ENCODE results near the gene BRI3. TPM values are rescaled to one million over a fixed set of nuclear protein-coding genes. Genes with fewer than 3 reads are reported as not detected.

BRI3 gene
- total and polyA plus RNA-seq, 2 of the 4 experiments (the other 2 are of a cell fraction), result 24.7 to 68.3 TPM

DNA sequence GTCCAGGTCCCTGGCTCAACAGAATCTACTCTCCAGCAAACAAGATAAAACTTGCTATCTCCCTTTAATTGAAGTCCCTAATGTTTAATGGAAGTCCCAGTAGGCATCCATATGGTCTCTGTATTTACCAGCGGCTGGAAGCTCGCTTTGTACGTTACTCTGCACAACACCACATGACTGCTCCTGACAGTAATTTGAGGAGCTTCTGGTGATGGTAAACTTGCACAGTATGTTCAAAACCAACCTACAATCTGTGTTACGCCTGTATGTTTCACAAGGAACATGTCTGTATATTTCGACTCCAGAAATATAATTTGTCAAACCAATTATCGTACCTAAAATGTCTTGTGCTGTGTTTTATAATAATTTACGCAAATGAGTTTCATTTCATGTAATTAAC, 25.1 kb upstream of the BRI3 start:
- no TSS peak for BruUV-seq (replicated peaks)
- H4K5ac ChIP-seq (ENCODE audit: low read depth, low read length), result no peak overlapping the region
- H3K9me1 ChIP-seq (ENCODE audit: insufficient read depth, low read length), result no peaks in the 10 kb centered on the region
- no peak overlapping the region for H3K23ac ChIP-seq (ENCODE audit: low read depth, low read length)
- H3K27ac ChIP-seq (ENCODE audit: insufficient read depth, low read length), result no peak overlapping the region
- H4K20me1 ChIP-seq (ENCODE audit: insufficient read depth, low read length), result no peaks in the 10 kb centered on the region; the same call in 1 of the 2 replicates
- TF ChIP-seq SMC3 (IDR thresholded peaks at IDR 0.05; ENCODE audit: low read depth, low read length), result no peak
- TF ChIP-seq, protein P1, sequence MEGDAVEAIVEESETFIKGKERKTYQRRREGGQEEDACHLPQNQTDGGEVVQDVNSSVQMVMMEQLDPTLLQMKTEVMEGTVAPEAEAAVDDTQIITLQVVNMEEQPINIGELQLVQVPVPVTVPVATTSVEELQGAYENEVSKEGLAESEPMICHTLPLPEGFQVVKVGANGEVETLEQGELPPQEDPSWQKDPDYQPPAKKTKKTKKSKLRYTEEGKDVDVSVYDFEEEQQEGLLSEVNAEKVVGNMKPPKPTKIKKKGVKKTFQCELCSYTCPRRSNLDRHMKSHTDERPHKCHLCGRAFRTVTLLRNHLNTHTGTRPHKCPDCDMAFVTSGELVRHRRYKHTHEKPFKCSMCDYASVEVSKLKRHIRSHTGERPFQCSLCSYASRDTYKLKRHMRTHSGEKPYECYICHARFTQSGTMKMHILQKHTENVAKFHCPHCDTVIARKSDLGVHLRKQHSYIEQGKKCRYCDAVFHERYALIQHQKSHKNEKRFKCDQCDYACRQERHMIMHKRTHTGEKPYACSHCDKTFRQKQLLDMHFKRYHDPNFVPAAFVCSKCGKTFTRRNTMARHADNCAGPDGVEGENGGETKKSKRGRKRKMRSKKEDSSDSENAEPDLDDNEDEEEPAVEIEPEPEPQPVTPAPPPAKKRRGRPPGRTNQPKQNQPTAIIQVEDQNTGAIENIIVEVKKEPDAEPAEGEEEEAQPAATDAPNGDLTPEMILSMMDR (conservative IDR thresholded peaks at IDR 0.05; ENCODE audit: low read depth, low read length), result no peak
- no peak for TF ChIP-seq CEBPB (IDR thresholded peaks at IDR 0.05; ENCODE audit: low read depth, low read length)
- no peak for TF ChIP-seq RAD21 (IDR thresholded peaks at IDR 0.05; ENCODE audit: low read length)
- TF ChIP-seq, protein P2, sequence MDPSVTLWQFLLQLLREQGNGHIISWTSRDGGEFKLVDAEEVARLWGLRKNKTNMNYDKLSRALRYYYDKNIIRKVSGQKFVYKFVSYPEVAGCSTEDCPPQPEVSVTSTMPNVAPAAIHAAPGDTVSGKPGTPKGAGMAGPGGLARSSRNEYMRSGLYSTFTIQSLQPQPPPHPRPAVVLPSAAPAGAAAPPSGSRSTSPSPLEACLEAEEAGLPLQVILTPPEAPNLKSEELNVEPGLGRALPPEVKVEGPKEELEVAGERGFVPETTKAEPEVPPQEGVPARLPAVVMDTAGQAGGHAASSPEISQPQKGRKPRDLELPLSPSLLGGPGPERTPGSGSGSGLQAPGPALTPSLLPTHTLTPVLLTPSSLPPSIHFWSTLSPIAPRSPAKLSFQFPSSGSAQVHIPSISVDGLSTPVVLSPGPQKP (IDR thresholded peaks at IDR 0.05; ENCODE audit: borderline replicate concordance, low read depth, low read length), result no peak
- TF ChIP-seq MXI1 (IDR thresholded peaks at IDR 0.05; ENCODE audit: borderline replicate concordance, low read depth, low read length), result no peak
- TF ChIP-seq MAZ (IDR thresholded peaks at IDR 0.05; ENCODE audit: borderline replicate concordance, low read depth, low read length), result no peak
- no peak for TF ChIP-seq BHLHE40 (IDR thresholded peaks at IDR 0.05; ENCODE audit: low read depth, low read length)
- H2BK15ac ChIP-seq (ENCODE audit: low read depth, low read length), result no peak overlapping the region
- no peak overlapping the region for H3K18ac ChIP-seq (ENCODE audit: low read depth, low read length)
- H3K14ac ChIP-seq (replicated peaks; ENCODE audit: low read depth, low read length), result no peak overlapping the region
- H3K4me2 ChIP-seq (ENCODE audit: low read depth, low read length), result no peak overlapping the region
- DNase-seq (no peak), ATAC-seq (ENCODE audit: low read depth) (no peak)
- H3K4me3 ChIP-seq (ENCODE audit: insufficient read depth, low read depth, low read length), result no peak overlapping the region
- in situ Hi-C loops (cut with MboI; ENCODE audit: low sequenced_read_pairs) (no loop called here), dilution Hi-C loops (cut with HindIII; ENCODE audit: low sequenced_read_pairs, unreplicated experiment) (no loop called here), intact Hi-C loops (cut with micrococcal nuclease) (no loop called here)
- no peak overlapping the region for H3K56ac ChIP-seq (ENCODE audit: extremely low read depth, insufficient read depth, low read length)
- no peak overlapping the region for H2AK9ac ChIP-seq (replicated peaks; ENCODE audit: low read depth, low read length, poor library complexity)
- no peak overlapping the region for H2BK20ac ChIP-seq (ENCODE audit: low read depth, low read length)
- H2AFZ ChIP-seq (replicated peaks; ENCODE audit: low read length, poor library complexity), result no peak overlapping the region
- H3K9ac ChIP-seq (ENCODE audit: low read depth, low read length), result no peak overlapping the region
- ChIA-PET POLR2A (ENCODE audit: unreplicated experiment) (no interaction called here), CTCF (no interaction called here)
- H4K8ac ChIP-seq (ENCODE audit: low read depth in 2 of 2, low read length in 2 of 2), result no peak overlapping the region
- peaks cover 13% of the 10 kb centered on the region for H3K36me3 ChIP-seq (ENCODE audit: control insufficient read depth, insufficient read depth, low read length)
- peaks cover 4% of the 10 kb centered on the region for H3K4me1 ChIP-seq (ENCODE audit: control insufficient read depth, insufficient read depth, low read length)
- H3K4ac ChIP-seq (ENCODE audit: low read depth, low read length), result no peak overlapping the region
- no peak overlapping the region for H2AK5ac ChIP-seq (ENCODE audit: low read depth, low read length)
- no peak overlapping the region for H4K91ac ChIP-seq (ENCODE audit: insufficient read depth, low read depth, low read length)
- peaks cover 28 to 47% of the 10 kb centered on the region in 2 experiments for H3K79me1 ChIP-seq (ENCODE audit: low read depth in 1 of 2, low read length in 2 of 2)
- no peak overlapping the region for H2BK5ac ChIP-seq (ENCODE audit: low read depth, low read length, poor library complexity, severe bottlenecking)
- no peaks in the 10 kb centered on the region for H3K9me3 ChIP-seq (ENCODE audit: control insufficient read depth, insufficient read depth, low read length)
- H2BK120ac ChIP-seq (ENCODE audit: low read depth, low read length), result no peak overlapping the region
- WGBS, 2 experiments (ENCODE audit: extremely low coverage in 2 of 2, insufficient read length in 1 of 2), result no CpG with 5 or more reads among the region's 7 CpGs
- H3K27me3 ChIP-seq (ENCODE audit: control insufficient read depth, insufficient read depth, low read length), result no peaks in the 10 kb centered on the region

All from IMR-90 (cell line).